NOMO-1 treated with DMSO at 0.1 percent for 48 hours (cell line): Measurements from ENCODE around the gene MPRIP.
A peak's percentile ranks its signal among the peaks of the same experiment; 100 is the strongest.

Experiments
- DNase-seq: peaks from one replicate; lab custom pipeline; 2025; ENCODE audit not compliant: unreplicated experiment; lab: John Stamatoyannopoulos, UW

Gene MPRIP

GRCh38 chr17:17204041-17204591, 161.9 kb downstream of the MPRIP start:
- no peak for DNase-seq

- no peak for DNase-seq
These were observed 162.5 kb downstream of the MPRIP start for GRCh38 chr17:17204635-17205231.

GRCh38 chr17:17205368-17206123, 163.3 kb downstream of the MPRIP start:
- DNase-seq: peak; percentile 59

- DNase-seq: peak; percentile 73
These were observed 164.1 kb downstream of the MPRIP start, which contains the start of gene PLD6 for GRCh38 chr17:17206124-17206912. Gene PLD6 (minus strand): TSS chr17:17206333. CDS start chr17:17206286, 47 bp downstream.

- DNase-seq: no peak
These were observed 164.7 kb downstream of the MPRIP start for GRCh38 chr17:17206913-17207335.

- DNase-seq: no peak
These were observed 165.7 kb downstream of the MPRIP start for GRCh38 chr17:17207998-17208397.

DNA sequence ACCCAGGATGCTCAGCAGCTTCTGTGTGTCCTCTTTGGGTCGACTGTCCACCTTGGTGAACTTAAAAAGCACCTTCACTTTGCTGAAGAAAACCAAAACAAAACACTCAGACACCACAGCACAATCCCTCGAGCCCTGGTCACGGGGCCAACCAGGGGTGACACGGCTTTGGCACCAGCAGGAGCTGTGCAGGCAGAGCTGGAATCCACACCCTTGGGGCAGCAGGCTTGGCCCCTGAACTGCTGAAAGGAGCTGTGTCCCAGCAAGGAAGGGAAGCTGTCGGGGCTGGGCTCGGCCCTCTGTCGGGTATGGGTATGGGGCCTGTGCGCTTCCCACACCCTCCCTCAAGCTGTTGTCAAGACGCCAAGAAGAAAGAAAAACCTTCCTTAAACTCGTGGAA, 171.5 kb downstream of the MPRIP start:
- no peak for DNase-seq

- no peak for DNase-seq
These were observed 172.6 kb downstream of the MPRIP start for GRCh38 chr17:17214646-17215436.

- DNase-seq: no peak
These were observed 173.3 kb downstream of the MPRIP start for GRCh38 chr17:17215575-17215974.

DNA sequence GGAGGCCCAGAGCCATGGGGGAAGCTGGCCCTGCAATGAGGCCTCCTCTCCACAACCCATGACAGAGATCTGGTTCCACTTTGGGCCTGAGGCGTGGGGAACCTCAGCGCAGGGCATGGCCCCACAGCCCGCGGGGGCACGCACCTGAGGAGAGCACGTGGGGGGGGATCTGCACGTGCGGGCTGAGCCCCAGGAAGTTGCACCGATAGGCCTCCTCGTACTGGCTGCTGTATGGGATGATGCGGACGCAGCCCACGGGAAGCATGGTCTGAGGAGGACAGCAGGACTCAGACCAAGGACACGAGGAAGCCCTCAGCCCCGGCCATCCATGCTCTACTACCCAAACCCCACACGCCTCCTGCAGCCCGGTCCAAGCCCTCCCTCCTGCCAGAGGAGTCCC, 174.0 kb downstream of the MPRIP start:
- no peak for DNase-seq

DNA sequence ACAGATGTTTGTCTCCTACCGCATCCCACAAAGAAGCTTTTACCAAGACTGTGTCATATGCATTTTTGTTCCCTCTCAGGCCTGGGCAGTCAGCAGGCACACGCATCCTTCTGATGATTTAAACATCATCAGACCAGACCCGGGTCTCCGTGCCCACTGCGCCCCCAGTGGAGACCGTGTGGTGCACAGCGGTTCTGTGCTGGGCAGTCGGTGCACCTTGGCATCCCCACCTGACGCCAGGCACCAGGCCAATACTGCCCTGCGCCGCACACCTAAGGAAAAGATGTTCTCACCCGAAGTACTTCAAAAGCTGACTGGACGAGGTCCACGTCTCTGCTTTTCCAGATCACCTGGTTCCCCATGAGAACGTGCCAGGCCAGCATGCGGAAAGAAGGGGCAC, 174.5 kb downstream of the MPRIP start:
- no peak for DNase-seq

GRCh38 chr17:17217995-17218394, 175.7 kb downstream of the MPRIP start:
- no peak for DNase-seq

DNA sequence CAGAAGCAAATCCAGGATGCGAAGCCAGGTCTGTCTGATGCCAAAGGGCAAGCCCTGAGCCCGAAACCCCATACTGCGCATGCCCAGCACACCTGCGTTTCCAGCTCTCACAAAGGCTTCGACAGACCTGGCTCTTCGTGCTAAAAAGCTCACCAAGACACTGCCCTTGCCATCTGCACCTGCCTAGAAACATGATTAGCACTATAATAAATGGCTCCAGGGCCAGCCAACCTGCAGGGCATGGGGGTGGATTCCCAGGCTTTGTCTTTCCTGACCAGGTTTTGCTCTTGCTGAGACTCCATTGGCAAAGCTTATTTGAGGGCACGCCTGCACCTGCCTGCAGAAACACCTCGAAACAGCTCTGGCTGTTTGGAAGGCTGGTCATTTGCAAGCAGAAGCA, 178.3 kb downstream of the MPRIP start:
- DNase-seq: no peak

DNA sequence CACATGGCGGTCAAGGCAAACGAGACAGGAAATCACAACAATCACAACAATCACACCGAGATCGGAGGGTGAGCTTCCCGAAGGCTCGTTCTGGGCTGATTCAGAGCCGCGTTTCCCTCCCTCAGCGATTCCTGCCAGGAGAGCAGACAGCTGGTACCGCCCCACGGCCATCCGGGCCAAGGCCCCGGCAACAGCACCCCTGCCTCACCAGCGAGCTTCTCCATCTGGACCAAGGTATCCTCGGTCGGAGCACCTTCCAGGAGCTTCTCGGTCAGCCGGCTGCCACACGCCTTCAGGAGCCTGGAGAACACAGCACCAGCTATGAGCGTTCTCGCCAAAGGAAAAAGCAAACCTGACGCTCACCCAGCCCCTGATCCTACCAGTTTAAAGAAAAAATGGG, 179.1 kb downstream of the MPRIP start:
- DNase-seq: no peak

- no peak for DNase-seq
These were observed 181.5 kb downstream of the MPRIP start for GRCh38 chr17:17223736-17224135.

DNA sequence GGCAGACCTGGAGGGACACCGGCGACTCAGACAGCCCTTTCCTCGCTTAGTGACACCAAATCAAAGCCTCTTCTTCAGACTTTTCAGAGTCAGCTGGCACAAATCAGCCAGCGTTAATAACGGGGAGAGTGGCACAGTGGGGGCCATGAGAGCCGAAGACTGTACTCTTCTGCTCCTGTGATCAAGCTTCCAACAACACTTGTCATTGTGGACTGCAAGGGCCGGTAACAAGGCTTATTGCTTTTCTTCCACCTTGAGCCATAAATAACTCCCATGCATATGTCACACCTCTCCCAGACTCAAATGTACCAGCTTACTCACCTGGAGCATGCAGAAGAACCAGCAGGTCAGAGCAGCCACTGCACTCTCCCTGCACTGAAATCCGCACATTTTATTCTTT, 181.9 kb downstream of the MPRIP start:
- no peak for DNase-seq

DNA sequence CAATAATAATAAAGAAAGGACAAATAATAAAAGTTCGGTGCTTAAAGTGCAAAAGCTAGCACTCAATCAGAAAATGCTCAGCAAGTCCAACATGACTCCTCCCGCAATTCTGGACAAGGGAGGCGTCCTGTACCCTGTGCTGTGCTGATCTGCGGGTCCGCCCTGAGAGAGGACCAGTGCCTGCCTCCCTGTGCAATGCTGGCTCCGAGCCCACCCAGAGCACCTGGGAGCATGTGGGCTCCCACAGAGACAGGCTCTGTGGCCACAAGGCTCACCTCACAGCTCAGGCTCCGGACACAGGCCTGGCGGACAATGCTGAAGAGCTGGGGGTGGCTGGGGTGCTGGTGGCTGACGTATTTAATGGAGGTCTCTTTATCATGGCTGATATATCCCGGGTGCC, 183.6 kb downstream of the MPRIP start:
- no peak for DNase-seq

DNA sequence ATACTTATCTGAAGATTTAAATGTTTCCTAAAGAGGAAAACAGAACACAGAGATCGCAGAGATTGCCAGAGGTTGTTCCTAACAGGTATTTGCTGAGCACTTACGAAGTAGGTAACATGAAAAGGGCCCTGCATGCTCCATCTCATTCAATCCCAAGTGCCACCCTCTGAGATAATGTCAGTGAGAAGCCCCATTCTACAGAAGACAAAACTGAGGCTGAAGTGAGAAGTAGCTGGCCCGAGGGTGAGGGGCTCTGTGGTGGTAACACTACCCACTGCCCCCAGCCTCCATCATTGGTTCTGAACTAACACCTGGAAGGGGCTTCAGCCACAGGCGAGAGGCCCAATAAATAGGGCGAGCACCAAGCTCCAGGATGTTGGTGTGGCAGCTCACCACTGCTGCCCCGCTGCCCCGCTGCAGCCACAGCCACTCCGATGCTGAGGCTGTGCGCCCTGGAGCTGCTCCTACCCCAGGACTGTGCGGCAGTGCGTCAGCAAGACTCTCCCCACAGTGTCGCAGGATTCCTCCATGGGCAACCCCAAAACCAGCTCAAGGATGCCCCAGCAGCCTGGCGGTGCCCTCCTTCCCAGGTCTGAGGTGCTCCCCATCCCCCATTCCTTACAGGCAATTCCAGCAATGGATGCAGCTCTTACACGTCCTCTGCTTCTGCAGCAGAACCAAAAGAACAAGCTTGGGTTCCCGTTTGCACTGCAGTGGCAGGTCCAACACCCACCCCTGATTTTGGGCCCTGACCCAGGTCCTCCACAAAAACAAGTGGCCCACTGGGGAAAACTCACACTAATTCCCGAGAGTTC, 184.4 kb downstream of the MPRIP start:
- DNase-seq: no peak

DNA sequence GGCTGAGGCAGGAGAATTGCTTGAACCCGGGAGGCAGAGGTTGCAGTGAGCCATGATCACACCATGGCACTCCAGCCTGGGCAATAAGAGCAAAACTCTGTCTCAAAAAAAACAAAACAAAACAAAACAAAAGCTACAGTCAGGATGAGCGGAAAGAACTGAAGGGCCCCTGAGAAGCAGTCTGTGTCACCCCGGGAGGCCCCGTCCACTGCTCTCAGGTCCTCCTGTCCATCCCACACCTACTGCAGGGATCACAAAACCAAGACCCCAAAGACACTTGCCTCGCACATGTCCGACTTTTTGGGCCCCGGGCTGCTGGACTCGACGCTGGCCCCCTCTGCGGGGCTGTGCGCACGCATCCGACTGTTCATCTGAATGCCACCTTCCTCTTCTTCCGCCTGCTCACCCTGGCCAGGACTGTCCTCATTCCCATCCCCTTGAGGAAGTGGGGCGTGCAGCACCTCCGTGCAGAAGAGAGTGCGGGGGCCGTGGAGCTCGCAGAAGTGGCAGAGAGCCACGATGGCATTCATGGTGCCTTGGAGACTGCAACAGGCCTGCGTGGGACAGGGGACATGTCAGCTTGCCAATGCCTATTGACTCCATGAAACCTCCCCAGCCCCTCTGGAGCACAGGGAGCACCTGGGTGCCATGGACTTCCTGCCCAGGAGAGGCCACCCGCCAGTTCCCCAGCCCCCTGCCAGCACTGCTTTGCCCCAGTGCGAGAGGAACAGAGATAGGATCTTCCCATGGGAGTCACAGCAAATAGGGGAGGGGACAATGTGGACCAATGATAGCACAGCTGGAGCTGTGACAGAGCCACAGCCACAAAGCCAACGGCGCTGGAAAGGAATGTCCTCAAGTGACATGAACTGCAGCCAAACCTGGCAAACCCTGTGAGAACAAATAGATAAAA, 185.6 kb downstream of the MPRIP start:
- no peak for DNase-seq
